ENCODE measurements around the gene SDK2.

SDK2 gene

GRCh38 chr17:73528679-73529078 is 115.6 kb downstream of the SDK2 start:
- DNase-seq = no peak

DNA sequence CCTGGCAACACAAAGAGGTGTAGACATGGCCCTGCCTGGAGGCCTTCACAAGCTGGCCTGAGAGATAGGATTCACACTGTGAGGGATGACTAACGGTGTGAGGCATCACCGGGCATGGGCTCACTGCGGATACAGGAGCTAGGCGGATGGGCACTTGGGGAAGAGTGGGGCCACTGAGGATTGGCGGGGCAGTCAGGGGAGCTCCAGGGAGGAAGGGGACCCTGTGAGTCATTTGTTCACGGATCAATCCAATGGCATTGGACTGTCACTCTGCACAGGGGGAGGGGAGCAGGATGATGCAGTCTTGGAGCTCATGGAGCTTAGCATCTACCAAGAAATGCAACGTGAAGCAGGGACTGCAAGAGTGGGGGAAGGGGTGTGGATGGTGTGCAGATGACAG is 117.3 kb downstream of the SDK2 start:
- DNase-seq = no peak

DNA sequence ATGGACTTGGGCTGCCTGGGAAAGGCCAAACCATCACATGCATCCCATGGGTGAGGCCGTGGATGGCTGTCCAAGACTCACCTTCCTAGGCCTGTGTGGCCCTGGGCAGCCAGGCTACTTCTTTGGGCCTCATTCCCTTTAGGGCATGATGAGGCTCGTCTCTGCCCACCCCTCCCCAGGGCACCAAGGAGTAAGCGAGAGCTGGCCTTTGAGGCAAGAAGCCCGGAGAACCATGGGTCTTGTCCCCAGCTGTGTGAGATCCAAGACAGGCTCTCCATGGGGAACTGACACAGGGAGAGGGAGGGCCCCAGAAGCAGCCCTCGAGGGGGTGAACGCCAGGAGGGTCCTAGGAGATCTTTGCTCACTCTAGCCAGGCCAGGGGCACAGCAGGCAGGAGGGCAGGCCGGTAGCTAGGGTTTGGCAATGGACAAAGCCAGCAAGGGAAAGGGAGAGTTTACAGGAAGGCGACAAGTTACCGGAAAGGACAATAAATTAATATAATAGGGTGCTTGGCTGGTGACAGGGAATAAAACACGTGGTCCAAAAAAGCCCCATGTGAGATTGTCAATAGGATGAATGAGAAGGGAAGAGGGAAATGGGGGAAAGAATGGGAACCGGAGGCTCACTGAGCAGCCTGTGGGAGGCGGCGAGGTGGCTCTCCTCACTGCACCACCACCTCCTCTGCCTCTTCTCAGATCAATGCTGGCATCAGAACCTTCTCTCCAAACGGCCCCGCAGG is 119.1 kb downstream of the SDK2 start:
- DNase-seq = no peak

DNA sequence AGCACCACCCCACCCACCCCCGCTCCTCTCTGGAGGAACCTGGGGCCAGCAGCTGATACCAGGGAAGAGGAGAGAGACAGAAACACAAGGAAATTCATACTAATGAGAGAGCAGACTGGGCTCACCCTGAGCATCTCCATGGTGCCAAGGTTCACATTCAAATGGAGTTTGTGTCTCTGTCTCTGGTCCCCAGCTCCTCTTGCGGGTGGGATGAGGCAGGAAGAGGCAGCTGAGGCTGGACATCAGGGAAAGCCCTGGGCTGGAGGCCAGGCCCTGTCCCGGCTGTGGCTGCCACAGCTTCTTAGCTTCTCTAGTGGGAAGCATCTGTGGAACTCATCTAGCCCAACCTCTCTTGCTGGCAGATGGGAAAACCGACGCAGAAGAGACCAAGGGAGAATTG is 121.5 kb downstream of the SDK2 start:
- no peak for DNase-seq

- DNase-seq = no peak
These were observed 122.1 kb downstream of the SDK2 start for GRCh38 chr17:73522107-73522506.

DNA sequence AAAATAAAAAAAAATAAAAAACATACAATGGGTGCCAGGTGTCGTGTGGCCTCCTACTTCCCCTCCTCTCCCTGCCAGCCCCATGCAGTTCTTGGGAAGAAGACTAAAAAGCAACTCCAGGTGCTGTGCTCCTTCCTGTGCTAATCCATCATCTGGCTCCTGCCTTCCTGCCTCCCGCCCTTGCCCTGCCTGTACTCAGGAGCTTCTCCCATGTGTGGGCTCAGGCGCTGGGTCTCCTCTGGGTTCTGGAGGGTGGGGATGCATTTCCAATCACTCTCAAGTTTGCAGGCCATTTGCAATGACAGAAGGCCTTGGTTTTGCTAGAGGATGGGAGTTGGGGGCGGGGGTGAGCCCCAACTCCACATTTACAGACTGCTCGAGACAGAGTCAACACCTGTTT is 122.9 kb downstream of the SDK2 start:
- DNase-seq = no peak

DNA sequence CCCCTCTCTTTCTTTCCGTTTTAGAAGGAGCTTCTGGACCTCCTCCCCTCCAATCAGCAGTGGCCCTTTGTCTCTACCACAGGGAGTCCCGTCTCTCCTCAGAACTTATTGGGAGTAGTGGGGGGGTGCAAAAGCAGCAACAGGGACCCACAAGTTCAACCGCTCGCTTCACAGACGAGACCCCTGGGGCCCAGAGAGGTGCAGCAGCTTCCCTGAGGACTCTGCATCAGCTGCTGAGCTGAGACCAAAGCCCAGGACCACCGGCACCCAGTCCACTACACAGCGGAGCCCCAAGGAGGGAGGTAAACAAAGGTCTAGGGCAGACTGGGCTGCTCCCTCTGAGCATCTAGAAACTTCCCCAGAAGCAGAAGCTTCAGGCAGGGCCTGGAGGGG is 123.9 kb downstream of the SDK2 start:
- DNase-seq = no peak

GRCh38 chr17:73519714-73520368 is 124.4 kb downstream of the SDK2 start:
- no peak for DNase-seq

GRCh38 chr17:73519011-73519410 is 125.2 kb downstream of the SDK2 start:
- DNase-seq = no peak

DNA sequence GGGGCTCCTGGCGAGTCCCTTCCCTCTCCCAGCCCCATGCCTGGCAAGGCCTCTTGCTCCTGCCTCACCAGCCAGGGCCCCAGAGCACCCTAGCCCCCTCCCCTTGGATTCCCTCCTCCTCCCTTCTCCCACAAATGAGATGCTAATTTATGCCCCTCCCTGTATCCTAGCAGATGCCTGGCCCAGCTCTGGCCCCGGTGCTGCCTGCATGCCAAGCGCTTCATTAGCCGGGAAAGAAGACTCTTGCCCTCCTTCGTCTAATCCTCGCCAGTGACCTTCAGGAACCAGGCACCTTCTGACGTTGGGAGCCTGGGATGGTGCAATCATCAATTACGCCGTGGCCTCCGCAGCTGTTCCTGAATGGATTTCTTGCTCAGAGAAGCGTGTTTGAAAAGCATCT is 127.8 kb downstream of the SDK2 start:
- no peak for DNase-seq

- DNase-seq = no peak
These were observed 129.9 kb downstream of the SDK2 start for GRCh38 chr17:73514146-73514863.

GRCh38 chr17:73513426-73513825 is 130.8 kb downstream of the SDK2 start:
- no peak for DNase-seq

DNA sequence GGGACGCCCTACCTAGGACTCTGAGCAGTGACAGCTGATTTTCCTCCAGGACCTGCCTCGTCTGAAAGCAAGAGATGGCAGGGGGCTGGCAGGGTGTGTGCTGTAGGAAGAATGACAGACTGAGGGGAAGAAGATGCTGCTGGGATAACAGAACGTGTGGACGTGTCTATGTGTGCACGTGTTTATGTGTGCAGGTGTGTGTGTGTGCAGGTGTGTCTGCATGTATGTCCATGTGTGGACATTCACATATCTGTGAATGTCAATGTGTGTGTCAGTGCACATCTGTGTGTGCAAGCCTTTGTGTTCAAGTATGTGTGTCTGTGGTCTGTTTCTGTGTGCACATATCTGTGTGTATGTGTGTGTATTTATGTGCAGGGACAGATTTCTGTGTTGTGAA is 132.5 kb downstream of the SDK2 start:
- no peak for DNase-seq

GRCh38 chr17:73510981-73511718 is 133.1 kb downstream of the SDK2 start:
- no peak for DNase-seq

DNA sequence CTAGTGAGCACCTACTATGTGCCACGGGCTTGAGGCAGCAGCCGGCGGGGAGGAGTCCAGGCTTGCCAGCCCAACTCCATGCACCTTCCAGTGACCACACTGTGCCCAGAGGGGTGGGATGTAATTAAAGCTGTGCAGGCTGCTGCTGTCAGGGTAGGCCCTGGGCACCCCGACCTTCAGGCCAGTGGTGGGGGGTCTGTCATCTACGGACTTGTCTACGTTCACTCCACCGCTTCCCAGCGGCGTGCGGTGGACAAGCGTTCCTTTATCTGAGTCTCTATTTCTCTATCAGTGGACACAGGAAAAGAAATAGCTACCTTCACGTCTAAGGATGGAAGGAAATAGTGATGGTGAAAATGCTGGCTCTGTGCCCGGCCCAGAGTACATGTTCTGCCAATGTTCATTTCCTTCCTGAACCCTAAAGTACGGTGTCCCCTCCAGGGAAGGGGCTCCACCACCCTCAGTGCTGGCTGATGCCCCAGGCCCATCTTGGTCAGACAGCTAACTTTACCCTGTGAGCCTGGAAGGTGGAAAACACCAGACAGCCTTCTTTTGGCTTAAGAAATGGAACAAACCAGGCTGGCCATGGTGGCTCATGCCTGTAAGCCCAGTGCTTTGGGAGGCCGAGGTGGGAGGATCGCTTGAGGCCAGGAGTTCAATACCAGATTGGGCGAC is 135.2 kb downstream of the SDK2 start:
- DNase-seq = no peak

- DNase-seq = no peak
These were observed 136.0 kb downstream of the SDK2 start for GRCh38 chr17:73508057-73508930.

DNA sequence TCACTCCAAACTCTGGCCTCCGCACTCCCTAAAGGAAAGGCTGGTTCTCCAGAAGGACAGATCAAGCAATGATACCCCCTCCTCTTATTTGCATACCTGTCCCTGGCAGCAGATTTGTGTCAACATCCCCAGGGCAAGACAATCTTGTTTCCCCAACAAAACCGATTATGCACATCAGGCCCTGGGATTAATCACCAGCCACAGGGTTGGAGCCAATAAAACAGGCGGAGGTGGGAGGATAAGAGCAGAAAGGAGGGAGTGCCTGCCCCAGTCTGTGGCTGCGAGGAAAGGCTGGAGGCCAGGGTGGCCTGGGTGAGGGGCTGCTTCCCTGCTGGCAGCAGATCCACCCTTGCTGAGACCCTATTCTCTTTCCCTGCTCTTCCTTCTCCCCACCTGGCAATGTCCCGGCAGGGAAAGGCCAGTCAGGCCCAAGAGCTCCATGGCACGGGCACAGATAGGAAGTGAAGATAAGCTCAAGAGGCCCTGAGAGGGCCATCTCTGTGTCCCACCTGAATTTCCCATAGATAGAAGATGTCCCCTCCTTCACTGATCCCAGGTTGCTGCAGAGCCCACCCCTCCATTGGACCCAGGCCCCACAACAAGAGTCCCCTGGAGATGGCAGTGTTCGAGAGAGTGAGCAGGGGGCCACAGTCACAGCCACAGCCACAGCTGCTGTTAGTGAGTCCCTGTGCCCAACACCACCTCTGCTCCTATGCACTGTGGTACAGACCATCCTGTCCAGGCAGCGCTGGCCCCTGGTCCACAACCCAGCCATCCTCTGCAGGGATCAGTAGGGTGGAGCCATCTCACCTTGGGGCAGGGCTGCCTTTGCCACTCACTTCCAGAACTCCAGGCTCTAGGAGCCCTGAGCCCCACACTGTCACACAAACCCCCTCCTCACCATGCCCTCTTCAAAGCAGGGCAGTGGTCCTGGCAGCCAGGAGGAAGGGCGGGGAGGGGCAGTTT is 137.5 kb downstream of the SDK2 start:
- DNase-seq = no peak

GRCh38 chr17:73503560-73503959 is 140.7 kb downstream of the SDK2 start:
- no peak for DNase-seq

DNA sequence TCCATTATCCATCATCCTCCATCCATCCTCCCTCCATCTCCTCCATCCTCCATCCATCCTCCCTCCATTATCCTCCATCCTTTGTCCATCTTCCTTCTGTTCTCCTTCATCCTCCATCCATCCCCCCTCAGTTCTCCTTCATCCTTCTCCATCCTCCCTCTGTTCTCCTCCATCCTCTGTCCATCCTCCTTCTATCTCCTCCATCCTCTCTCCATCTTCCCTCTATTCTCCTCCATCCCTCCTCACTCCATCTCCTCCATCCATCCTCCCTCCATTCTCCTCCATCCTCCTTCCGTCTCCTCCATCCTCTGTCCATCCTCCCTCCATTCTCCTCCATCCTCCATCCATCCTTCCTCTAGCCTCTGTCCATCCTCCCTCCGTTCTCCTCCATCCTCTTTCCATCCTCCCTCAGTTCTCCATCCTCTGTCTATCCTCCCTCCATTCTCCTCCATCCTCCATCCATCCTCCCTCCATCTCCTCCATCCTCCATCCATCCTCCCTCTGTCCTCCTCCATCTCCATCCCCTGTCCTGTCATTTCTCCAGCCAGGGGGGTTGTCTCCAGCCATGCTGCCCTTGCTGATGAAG is 143.7 kb downstream of the SDK2 start:
- DNase-seq = no peak
